ENCODE results near the gene MACROH2A2.
A peak's percentile ranks its signal among the peaks of the same experiment; 100 is the strongest.
"Not testable (repeated sequence)": the region's sequence is repeated elsewhere in the genome, so short reads cannot be mapped to it uniquely, and the experiment has no call there.

Gene MACROH2A2

DNA sequence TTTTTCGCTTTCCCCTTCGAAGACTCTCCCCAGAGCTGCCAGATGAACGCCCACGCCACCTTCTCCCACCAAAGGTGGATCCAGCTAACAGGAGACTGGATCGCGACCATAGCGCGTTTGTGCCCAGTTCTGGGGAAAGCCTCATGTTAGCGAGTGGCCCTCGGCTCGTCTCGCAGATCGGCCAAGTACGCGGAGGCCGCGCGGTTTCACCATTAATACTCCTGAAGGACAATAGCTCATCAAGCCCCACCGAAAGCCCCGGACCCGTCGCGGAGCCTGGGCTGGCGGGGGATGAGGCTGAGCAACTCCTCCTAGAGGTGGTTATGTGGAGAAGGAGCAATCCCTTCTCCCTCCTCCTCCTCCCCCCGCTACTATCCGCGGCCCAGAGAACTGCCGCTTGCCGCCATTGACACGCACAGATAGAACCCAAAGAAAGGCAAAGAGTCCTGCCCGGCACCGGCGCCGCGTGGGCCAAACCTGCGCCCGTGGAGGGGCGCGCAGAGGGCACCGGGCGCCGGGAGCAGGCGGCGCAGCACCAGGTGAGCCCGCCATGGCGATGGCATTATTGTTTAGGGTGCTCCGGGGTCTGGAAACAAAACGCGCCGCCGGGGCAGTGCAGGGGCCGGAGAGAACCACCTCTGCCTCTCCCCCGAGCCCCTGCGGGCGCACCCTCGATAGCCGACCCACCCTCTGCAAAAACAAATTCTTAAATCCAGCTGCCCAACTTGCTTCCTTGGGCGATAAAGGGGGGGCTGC lies at the start of gene MACROH2A2:
MACROH2A2 (plus strand) TSS at position 385 of the 756 bp plus-strand sequence. CDS start 22,813 bp downstream, outside the sequence.
- peak; percentile 61 for DNase-seq

DNA sequence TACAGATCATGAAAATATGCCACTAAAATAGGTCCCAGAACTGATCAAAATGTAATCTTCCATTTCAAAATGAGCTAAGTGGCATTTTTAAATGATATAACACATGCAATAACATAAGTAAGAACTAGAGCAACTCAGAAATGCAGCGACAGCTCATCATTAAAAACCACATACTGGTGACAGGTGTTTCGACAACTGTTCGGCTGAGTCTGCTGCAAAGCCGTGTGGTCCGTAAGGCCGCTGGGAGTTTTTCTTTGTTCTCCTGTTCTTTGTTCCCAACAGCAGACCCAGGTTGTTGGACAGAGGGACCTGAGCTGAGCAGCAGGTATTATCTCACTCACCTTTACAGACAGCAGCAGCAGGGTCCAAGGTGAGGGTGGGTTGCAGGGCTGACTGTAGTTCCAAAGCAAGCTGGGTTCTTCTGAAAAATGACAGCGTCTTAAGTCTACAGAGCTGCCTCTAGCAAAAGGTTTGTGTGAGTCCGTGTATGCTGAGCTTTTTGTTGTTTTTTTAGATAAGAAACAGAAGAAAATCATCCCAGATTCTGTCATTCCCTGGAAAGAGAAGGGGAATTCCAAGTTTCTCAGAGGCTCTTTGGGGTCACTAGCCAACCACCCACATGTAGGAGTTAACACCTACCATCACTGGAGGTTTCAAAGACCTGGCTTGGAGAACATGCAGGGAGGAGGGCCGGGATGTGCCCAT lies 45.4 kb upstream of the MACROH2A2 start:
- no peak for DNase-seq

DNA sequence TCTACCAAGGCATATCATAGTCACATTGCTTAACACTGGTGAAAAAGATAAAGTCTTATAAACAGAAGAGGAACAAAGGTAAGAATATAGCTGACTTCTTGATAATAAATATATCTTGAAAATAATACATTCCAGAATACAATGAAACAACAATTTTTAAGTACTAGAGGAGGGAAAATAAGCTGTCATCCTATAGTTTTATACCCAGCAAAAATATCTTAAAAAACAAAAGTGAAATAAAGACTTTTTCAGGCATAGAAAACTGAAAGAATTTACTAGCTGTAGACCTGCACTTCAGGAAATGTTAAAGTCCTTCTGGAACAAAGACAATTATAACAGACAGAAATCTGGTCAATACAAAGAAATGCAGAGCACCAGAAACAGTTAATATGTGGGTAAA lies 21.4 kb upstream of the MACROH2A2 start:
- no peak for DNase-seq

DNA sequence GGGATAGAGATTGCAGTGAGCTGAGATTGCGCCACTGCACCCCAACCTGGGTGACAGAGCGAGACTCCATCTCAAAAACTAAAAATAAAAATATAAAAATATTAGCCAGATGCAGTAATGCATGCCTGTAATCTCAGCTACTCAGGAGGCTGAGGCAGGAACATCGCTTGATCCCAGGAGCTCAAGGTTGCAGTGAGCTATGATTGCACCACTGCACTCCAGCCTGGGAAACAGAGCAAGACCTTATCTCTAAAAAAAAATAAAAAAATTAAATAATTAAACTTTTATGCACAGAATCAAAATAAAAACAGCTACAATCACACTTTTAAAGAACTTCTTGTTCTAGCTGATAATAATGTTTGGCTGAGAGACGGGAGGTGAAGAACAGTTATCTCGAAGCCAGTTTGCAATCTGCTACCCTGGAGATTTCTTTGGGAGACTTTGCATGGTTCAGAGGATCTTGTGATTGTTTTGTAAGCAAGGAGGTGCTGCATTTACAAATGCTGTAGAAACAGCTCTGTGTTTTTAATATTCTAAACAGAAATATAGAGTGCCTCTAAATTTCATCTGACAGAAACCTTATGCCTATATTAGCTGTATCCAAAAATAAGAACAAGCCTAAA lies 19.9 kb upstream of the MACROH2A2 start:
- no peak for DNase-seq

DNA sequence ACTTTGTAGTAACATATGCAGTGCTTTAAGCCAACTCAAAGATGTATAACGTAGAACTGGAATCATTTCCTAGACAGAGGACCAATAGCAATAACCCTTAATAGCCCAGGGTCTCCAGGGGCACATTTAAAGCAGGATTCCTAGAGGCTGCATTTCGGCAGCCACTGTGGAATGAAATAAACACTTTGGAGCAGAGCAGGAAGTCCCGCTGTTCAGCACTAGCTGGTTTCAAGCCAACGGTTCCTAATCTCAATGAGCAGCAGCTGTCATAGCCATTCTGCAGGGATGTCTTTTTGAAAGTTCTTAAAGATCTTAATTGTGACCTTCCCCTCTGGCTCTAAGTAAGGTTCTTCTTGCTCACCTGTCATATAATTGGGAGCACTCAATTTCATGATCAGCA lies 18.4 kb upstream of the MACROH2A2 start:
- no peak for DNase-seq

DNA sequence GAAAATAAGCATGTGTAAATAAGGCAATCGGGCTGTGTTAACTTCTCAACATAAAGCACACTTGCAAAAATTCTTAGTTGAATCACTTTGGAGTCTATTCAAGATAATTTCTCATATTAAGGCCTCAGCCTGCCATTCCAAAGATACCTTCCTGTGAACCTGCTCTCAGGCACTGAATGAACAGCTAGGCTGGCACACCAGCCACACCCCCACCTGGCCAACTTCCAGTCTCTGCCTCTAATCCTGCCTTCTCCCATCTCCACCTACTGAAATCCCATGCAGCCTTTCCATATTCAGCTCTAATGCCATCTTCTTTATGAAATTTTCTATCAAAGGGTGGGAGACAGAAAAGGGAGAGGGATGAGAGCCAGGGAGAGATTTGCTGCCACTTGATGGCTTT lies 17.1 kb upstream of the MACROH2A2 start:
- no peak for DNase-seq

DNA sequence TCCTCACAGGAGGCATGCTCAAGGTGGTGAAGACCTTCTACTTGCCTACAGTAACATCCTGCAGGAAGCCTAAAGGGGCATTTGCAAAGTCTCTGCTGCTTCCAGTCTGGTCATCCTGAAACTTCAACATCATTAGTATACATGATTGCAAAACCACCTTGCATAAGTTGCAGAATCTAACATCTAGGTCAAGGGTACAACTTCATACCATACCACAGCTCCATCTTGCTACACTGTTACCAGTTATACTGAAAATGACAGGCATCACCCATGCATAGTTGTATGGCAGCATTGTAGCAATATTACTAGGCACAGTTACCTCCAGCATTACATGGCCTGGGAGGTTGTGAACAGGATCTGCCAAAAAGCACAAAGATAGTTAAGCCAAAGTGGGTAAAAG lies 13.7 kb upstream of the MACROH2A2 start:
- no peak for DNase-seq

DNA sequence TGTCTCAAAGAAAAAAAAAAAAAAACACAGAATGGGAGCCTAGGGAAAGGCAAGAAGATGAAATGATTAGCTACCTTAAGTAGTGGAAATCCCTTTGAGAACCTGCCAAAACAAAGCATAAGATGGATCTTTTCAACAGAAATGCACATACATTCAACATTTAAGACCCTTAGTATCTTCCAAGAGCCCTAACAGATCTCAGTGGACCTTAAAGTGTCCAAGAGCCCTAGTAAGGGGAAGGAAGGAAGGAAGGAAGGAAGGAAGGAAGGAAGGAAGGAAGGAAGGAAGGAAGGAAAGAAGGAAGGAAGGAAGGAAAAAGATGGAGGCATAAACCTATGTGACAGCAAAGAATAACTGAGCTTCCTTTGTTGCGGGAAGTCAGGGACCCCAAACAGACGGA lies 11.6 kb upstream of the MACROH2A2 start:
- DNase-seq, result no peak

DNA sequence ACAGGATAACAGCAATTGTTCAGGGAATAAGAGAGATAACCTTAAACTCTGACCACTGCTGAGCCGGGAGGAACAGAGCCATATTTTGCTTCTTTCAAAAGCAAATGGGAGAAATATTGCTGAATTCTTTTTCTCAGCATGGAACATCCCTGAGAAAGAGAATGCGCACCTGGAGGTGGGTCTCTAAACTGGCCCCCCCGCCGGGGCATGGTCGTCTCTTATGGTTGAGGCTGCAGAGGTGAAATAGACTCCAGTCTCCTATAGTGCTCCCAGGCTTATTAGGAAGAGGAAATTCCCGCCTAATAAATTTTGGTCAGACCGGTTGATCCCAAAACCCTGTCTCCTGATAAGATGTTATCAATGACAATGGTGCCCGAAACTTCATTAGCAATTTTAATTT lies 10.9 kb upstream of the MACROH2A2 start:
- DNase-seq, result not testable (repeated sequence)

DNA sequence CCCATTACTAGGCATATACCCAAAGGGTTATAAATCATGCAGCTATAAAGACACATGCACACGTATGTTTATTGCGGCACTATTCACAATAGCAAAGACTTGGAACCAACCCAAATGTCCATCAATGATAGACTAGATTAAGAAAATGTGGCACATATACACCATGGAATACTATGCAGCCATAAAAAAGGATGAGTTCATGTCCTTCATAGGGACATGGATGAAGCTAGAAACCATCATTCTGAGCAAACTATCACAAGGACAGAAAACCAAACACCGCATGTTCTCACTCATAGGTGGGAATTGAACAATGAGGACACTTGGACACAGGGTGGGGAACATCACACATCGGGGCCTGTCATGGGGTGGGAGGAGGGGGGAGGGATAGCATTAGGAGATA lies 5.6 kb upstream of the MACROH2A2 start:
- not testable (repeated sequence) for DNase-seq

DNA sequence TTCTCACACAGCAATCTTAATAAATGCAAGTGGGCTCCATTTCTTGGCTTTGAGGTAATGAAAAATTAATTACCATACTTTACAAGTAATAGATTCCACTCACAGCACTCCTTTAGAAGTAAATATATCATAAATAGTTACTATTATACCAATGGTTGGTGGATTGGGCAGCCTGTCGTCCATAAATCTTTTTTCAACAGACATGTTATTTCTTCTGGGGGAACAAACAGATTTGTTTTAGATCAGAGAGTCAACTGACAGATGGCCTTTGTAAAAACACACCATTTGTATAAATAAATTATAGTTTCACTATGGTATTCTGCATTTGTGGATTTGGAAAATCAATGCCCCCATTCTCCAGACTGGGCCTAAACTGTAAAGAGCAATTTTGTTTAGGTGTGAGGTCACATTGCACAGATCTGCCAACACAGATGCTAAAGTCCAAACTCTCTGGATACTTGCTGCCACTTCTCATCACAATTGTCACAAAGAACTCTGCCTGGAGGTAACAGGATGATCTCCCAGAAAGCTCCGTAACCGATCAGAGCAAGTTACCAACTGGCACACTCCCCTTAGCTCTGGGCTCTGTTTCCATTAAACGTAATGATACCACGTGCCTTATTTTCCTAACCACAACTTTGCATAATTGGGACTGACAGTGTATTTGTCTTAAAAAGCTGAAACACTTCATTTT lies 4.5 kb upstream of the MACROH2A2 start:
- DNase-seq, result no peak

DNA sequence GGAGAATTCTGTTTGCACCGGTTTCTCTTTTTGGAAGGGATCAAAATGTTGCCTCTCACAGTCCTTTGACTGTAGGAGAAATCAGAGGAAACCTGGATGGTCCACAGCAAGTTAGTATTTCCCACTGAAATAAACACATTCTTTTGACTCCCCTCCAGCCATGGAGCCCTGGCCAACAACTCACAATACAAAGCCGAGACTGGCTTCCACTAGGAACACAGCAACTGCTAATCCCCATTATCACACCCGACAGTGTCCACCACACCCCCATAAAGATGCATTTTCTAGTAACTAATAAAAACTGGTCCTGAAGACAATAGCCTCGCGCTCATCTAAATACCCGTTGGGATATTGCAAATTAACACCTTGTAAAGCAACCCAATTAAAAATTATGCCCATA lies 798 bp upstream of the MACROH2A2 start:
- DNase-seq, result no peak

DNA sequence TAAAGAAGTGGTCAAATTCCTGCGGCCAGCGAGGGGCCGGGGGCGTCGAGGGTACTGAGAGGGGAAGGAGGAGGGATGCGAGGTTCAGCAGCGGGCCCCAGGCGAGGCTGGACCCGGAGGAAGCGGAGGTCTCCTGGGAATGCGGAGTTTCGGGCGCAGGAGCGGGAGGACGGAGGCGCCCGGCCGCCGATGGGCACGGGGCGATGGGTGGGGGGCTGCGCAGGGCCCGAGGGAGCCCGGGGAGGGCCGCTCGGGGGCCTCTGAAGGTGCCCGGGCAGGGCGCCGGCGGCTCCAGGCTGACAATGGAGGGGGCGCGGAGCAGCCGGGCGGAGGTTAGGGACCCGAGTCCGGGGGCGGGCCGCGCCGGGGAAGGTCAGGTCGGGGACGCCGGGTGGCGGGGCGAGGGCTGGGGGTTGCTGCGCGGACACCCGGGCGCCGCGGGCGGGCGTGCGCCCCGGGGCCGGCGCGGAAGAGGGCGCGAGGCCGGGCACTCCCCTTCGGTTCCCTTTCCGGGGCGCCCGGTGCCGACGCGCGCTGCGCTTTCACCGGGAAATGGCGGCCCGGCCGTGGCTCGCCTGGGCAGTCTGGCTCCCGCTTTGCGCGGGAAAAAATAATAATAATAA lies 683 bp downstream of the MACROH2A2 start:
- DNase-seq, result peak; percentile 22

DNA sequence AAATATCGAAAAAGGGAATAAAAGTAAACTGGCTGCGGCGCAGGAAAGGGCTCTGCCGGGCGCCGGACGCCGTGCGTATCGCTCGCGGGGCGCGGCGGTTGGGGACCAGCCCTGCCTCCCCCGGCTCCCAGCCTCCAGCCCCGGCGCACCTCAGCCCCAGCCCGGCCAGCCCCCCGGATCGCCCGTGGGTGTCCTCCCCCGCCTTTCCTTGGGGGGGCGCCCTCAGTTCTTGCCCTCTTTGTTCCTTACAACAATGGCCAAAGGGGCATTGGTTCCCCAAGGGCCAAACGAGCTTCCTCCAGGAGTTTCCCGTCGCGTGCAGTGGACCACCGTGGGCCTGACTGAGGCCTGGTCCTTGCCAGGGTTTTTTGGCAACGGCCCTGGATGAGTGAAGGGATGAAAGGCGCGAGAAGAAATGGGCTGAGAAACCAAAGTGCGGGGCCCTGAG lies 1.2 kb downstream of the MACROH2A2 start:
- peak; percentile 30 for DNase-seq

DNA sequence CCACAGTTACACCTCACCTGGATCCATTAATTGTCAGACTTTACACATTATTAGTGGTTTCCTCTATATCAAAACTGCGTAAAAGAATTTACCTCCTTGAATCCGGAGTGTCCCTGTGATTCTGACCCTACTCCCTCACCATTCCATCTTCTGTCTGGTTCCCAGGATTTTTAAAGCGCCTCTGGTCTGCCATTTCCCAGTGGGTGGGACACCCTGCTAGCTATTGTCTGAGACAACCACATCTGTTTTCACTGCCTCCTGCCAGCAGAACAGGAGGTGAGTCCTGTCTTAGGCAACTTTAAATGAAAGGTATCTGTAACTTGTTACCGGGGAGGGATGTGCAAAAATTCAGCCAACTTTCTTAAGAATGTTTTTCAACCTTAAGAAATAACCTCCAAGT lies 2.3 kb downstream of the MACROH2A2 start:
- DNase-seq, result no peak

DNA sequence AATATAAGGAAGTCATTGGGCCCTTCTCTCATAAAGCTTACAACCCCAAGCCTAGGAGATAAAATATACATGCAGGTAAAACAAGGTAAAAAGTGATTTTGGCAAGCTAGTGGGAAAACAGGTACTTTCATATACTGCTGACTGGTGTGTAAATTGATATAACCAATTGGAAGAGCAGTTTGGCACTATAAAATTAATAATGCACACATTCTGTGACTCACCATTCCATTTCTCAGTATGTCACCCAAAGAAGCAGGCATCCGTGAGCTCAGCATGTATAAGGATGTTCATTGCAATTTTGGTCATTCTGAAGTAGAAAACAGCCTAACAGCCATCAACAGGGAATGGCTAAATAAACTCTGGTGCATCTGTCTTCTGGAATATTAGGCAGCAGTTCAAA lies 2.9 kb downstream of the MACROH2A2 start:
- DNase-seq, result no peak

DNA sequence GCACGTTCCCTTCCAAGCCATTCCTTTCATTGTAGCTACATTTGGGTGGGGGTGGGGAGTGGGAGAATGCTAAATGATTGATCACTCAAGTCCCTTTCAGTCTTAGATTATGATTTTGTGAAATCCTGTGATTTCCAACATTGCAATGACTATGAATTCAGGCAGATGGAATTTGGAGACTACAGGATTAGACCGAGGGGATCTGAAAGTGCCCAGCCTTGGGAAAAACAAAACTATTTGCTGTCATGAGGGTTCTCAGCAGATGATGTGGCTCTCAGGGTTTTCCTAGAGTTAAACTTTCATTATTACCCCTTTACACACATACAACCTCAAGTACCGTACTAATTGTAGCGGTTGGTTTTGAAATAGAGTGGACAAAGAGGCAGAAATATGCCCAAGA lies 4.7 kb downstream of the MACROH2A2 start:
- no peak for DNase-seq

DNA sequence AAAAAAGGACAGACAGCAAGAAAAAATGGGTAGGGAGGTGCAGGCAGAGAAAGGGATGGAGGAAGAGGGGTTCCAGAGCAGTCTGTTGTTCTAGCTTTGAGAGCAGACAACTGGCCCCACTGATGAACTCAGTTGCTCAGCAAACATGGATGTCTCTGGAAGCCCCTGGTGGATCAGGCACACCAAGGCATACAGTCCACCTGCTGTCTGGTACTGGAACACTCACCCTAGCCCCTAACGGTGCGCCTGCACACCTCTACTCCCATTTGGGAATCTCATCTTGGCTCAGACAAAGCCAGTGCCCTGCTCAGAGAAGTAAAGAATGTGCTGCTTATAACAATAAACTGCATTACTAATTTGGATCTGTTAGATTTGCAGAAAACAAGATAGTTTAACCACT lies 7.7 kb downstream of the MACROH2A2 start:
- no peak for DNase-seq

DNA sequence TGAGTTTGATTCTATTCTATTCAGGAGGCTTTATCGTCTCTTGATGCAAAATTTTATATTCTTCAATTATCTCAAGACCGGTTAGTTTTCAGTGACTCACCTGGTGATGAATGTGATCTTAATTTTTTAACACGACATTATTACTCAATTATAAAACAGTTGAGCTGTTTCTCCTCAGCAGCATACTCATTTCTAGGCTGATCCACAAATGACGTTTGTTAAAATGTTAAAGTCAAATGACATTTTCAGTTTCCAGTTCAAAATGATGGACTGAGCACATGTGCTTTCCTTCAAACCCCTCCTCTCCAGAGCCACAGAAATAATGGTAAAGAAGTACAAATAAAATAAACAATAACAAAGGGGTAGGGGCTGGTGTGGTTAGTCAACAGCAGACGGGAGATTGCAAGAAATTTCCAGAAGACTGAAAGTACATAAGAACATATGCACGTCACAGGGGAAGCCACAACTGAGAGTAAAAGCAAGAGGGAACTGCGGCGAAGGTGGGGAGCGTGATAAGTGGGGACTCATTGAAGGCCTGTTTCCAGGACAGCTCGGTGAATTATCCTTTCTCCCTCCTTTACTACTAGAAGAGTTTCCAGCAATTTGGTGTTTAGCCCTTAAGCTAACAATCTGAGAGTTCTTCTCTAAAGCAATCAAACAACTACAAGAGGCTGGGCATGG lies 10.9 kb downstream of the MACROH2A2 start:
- DNase-seq, result no peak

DNA sequence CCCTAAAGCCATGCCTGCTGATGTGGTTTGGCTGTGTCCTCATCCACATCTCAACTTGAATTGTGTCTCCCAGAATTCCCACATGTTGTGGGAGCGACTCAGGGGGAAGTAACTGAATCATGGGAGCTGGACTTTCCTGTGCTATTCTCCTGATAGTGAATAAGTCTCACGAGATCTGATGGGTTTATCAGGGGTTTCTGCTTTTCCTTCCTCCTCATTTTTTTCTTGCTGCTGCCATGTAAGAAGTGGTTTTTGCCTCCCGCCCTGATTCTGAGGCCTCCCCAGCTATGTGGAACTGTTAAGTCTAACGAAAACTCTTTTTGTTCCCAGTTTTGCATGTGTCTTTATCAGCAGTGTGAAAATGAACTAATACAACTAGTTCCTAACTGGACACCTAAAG lies 11.8 kb downstream of the MACROH2A2 start:
- DNase-seq, result no peak

DNA sequence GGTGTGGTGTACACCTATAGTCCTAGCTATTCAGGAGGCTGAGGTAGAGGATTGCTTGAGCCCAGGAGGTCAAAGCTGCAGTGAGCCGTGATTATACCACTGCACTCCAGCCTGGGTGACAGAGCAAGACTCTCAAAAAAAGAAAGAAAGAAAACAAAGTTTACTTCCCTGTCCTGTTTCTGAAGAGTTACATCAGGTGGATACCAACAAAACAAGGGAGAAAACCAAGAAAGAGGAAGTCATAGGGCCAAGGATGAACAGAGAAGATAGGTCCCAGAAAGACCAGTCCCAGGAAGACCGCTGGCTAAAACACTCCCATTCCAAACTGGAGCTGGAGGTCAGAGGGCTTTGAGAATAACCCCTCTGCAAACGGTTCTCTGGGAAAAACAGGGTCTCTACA lies 13.5 kb downstream of the MACROH2A2 start:
- no peak for DNase-seq

DNA sequence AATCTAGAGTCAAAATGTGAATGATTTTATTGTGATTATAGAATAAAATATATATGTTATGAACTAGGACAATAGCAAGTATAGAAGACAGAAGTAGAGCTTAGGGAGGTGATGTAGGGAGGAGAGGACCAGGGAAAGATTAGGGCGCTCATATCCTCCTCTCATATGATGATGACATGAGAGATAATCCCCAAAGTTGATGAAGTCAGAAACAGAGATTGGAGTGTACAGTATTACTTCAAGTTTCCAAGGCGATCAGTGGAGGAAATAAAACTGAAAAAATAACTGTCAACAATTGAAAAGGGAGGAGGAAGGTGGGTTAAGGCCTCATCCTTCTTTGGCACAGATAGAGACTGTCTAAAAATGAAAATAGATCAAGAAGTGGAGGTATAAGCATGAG lies 14.9 kb downstream of the MACROH2A2 start:
- no peak for DNase-seq
